HFFc6 (cell line): ENCODE data around the gene PRKAR1A. TPM values are rescaled to one million over a fixed set of nuclear protein-coding genes. Genes with fewer than 3 reads are reported as not detected.

Source experiments
- DNase-seq: peaks from one replicate; pipeline ENCODE4 v3.0.0-alpha.2; 2018
- H3K27ac Mint-ChIP-seq: 2 replicates; pipeline ENCODE4 v1.8.0; 2020; ENCODE audit warnings: mild to moderate bottlenecking, mixed read lengths
- H3K27me3 Mint-ChIP-seq: 2 replicates; pipeline ENCODE4 v1.8.0; 2021; ENCODE audit warnings: mild to moderate bottlenecking, moderate library complexity, mixed read lengths; ENCODE audit not compliant: insufficient read depth
- H3K36me3 Mint-ChIP-seq: 2 replicates; pipeline ENCODE4 v1.8.0; 2021; ENCODE audit warnings: low read depth, mixed read lengths
- H3K4me1 Mint-ChIP-seq: 2 replicates; pipeline ENCODE4 v1.8.0; 2020; ENCODE audit warnings: low read depth, mixed read lengths
- H3K4me3 Mint-ChIP-seq: 2 replicates; pipeline ENCODE4 v1.8.0; 2020; ENCODE audit warnings: mild to moderate bottlenecking, moderate library complexity, mixed read lengths
- H3K9me3 Mint-ChIP-seq: 2 replicates; pipeline ENCODE4 v1.8.0; 2020; ENCODE audit warnings: mild to moderate bottlenecking, mixed read lengths
- total RNA-seq, 6 experiments: library from RNA; stranded (reverse); fragmentation: NEBNext Ultra II Directional; extraction: Animal tissue kit (Norgen Biotek cat#: 25700); gene quantifications; 2 replicates in 1 of 6; 3 replicates in 5 of 6; pipeline ENCODE4 v1.2.3, GENCODE V29; 2021
- TF ChIP-seq, protein P1 (sequence below): fragments of 200-600 bp; sonication (generic); IDR thresholded peaks from 2 replicates; pipeline ENCODE4 v1.5.0; 2021; ENCODE audit warnings: antibody characterized with exemption, mild to moderate bottlenecking

Gene PRKAR1A
- total RNA-seq, 6 experiments from 2014 or later: 265 to 302 (median 292) TPM

DNA sequence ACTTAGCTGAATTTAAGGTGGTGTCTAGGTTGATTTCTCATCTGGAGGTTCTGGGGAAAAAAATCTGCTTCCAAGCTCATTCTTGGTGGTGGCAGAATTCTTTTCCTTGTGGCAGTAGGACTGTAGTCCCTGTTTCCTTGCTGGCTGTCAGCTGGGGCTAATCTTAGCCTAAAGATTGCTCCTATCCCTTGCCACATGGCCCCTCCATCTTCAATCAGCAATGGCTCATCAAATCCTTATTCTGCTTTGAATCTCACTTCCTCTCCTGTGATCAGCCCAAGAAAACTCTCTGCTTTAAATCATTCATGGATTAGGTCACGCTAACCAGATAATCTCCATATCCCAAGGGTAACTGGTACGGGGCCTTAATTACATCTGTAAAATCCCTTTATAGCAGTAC is 82.3 kb downstream of the PRKAR1A start:
- peaks cover 7% of the 10 kb centered on the region; the same call in 1 of the 2 replicates for H3K4me1 Mint-ChIP-seq
- DNase-seq: no peak
- H3K27me3 Mint-ChIP-seq: peaks cover 11% of the 10 kb centered on the region
- H3K36me3 Mint-ChIP-seq: no peaks in the 10 kb centered on the region
- no peaks in the 10 kb centered on the region for H3K9me3 Mint-ChIP-seq
- no peak overlapping the region for H3K27ac Mint-ChIP-seq
- TF ChIP-seq, protein P1, sequence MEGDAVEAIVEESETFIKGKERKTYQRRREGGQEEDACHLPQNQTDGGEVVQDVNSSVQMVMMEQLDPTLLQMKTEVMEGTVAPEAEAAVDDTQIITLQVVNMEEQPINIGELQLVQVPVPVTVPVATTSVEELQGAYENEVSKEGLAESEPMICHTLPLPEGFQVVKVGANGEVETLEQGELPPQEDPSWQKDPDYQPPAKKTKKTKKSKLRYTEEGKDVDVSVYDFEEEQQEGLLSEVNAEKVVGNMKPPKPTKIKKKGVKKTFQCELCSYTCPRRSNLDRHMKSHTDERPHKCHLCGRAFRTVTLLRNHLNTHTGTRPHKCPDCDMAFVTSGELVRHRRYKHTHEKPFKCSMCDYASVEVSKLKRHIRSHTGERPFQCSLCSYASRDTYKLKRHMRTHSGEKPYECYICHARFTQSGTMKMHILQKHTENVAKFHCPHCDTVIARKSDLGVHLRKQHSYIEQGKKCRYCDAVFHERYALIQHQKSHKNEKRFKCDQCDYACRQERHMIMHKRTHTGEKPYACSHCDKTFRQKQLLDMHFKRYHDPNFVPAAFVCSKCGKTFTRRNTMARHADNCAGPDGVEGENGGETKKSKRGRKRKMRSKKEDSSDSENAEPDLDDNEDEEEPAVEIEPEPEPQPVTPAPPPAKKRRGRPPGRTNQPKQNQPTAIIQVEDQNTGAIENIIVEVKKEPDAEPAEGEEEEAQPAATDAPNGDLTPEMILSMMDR: no peak
- no peak overlapping the region for H3K4me3 Mint-ChIP-seq

GRCh38 chr17:68595496-68595895 is 83.3 kb downstream of the PRKAR1A start:
- no peaks in the 10 kb centered on the region for H3K9me3 Mint-ChIP-seq
- no peaks in the 10 kb centered on the region for H3K36me3 Mint-ChIP-seq
- DNase-seq: no peak
- peaks cover 10% of the 10 kb centered on the region; the same call in 1 of the 2 replicates for H3K4me1 Mint-ChIP-seq
- H3K4me3 Mint-ChIP-seq: no peak overlapping the region
- TF ChIP-seq, protein P1: no peak
- H3K27ac Mint-ChIP-seq: no peak overlapping the region
- H3K27me3 Mint-ChIP-seq: peaks cover 15% of the 10 kb centered on the region

GRCh38 chr17:68595986-68596385 is 83.8 kb downstream of the PRKAR1A start:
- no peak for DNase-seq
- TF ChIP-seq, protein P1: no peak
- peaks cover 15% of the 10 kb centered on the region for H3K27me3 Mint-ChIP-seq
- H3K4me1 Mint-ChIP-seq: peaks cover 10% of the 10 kb centered on the region; the same call in 1 of the 2 replicates
- H3K27ac Mint-ChIP-seq: no peak overlapping the region
- H3K9me3 Mint-ChIP-seq: no peaks in the 10 kb centered on the region
- H3K36me3 Mint-ChIP-seq: no peaks in the 10 kb centered on the region
- H3K4me3 Mint-ChIP-seq: no peak overlapping the region

DNA sequence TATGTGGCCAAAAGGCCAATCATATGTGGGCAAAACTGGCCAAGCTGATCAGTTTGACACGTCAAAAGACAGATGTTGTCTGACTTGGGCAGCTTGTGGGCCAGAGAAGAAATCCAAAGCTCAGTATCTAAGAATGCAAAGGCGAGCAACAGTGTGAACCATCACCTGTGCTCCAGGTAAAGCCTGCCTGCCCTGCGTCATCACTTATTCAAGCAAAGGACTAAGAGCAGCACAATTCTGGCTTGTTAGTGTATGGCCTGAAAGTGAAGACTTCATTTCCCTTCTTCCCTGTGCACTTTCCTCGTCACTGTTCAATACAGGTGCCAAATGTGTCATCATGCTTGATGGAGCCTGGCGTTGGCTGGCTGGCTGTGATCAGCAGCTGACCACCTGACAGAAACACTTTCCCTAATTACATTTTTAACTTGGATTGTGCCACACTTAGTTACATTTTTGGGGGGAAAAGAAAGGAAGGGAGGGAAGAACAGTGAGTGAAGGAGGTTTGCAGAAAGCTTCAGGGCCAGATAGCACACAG is 84.2 kb downstream of the PRKAR1A start:
- no peak for DNase-seq
- H3K27ac Mint-ChIP-seq: no peak overlapping the region
- H3K9me3 Mint-ChIP-seq: no peaks in the 10 kb centered on the region
- H3K36me3 Mint-ChIP-seq: no peaks in the 10 kb centered on the region
- H3K27me3 Mint-ChIP-seq: peaks cover 16% of the 10 kb centered on the region
- peaks cover 10% of the 10 kb centered on the region; the same call in 1 of the 2 replicates for H3K4me1 Mint-ChIP-seq
- no peak overlapping the region for H3K4me3 Mint-ChIP-seq
- TF ChIP-seq, protein P1: no peak

DNA sequence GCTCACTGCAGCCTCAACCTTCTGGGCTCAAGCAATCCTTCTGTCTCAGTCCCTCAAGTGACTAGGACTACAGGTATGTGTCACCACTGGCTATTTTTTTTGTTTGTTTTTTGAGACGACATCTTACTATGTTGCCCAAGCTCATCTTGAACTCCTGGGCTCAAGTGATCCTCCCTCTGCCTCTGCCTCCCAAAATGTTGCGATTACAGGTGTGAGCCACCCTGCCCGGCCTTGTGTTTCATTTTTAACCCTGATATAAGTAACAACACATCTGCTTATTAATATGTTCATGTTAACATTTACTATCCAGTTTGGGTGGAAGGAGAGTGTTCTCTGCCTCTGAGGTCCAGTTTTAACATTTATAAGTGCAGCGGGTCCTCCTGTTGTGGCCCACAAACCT is 85.8 kb downstream of the PRKAR1A start:
- H3K36me3 Mint-ChIP-seq: no peaks in the 10 kb centered on the region
- peaks cover 10% of the 10 kb centered on the region; the same call in 1 of the 2 replicates for H3K4me1 Mint-ChIP-seq
- H3K27ac Mint-ChIP-seq: no peak overlapping the region
- no peak overlapping the region for H3K4me3 Mint-ChIP-seq
- H3K9me3 Mint-ChIP-seq: no peaks in the 10 kb centered on the region
- H3K27me3 Mint-ChIP-seq: peaks cover 22% of the 10 kb centered on the region
- TF ChIP-seq, protein P1: no peak
- DNase-seq: no peak
